Stimulated activated effector memory CD8-positive, alpha-beta T cell treated with anti-CD3 and anti-CD28 coated beads, Interleukin-12 subunit alpha, Interleukin-12 subunit beta, amount 100 ng/mL, for 72 hours (primary cell): ENCODE measurements around the gene POLR2A.
A peak's percentile ranks its signal among the peaks of the same experiment; 100 is the strongest.
"Not testable (repeated sequence)": the region's sequence is repeated elsewhere in the genome, so short reads cannot be mapped to it uniquely, and the experiment has no call there.

Experiments
- ATAC-seq: fragments of 150-1000 bp; cut with Tn5 transposase; 2 replicates; pipeline ENCODE4 v1.10.0; 2021
- DNase-seq, 2 donors: peaks; one replicate each; pipeline ENCODE4 v3.0.0; 2021 to 2022; ENCODE audit warnings: low spot score in 2 of 2
- H3K27ac Mint-ChIP-seq: one replicate; pipeline ENCODE4 v1.8.0; 2022; ENCODE audit warnings: mild to moderate bottlenecking, mixed read lengths
- H3K36me3 Mint-ChIP-seq: one replicate; pipeline ENCODE4 v1.8.0; 2022; ENCODE audit warnings: mild to moderate bottlenecking, mixed read lengths
- H3K4me1 Mint-ChIP-seq: one replicate; pipeline ENCODE4 v1.8.0; 2022; ENCODE audit warnings: mixed read lengths
- H3K4me3 Mint-ChIP-seq: one replicate; pipeline ENCODE4 v1.8.0; 2022; ENCODE audit warnings: mild to moderate bottlenecking, mixed read lengths
- H3K9me3 Mint-ChIP-seq: one replicate; pipeline ENCODE4 v1.8.0; 2022; ENCODE audit warnings: mixed read lengths

POLR2A gene

DNA sequence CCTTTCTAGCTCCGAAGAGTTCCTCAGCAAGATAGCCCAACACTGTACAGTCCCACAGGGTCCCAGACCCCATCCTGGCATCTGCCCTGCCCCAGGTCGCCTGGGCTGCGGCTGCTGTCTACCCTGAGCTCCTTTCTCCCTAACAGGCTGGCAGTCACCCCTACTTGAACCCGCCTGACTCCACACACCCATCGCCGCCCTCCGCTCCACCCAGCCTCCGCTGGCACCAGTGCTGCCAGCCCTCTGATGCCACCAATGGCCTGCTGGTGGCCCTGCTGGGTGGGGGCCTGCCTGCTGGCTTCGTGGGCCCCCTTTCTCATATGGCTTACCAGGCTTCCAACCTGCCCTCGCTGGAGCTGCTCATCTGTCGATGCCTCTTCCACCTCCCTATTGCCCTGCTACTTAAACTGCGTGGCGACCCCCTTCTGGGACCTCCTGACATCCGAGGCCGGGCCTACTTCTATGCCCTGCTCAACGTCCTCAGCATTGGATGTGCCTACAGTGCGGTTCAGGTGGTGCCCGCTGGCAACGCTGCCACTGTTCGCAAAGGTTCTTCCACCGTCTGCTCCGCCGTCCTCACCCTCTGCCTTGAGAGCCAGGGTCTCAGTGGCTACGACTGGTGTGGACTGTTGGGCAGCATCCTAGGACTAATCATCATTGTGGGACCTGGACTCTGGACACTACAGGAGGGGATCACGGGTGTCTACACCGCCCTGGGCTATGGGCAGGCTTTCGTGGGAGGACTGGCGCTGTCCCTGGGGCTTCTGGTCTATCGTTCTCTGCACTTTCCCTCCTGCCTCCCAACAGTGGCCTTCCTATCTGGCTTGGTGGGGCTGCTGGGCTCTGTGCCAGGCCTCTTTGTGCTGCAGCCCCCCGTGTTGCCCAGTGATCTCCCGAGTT is 2.1 kb upstream of the POLR2A start:
- not testable (repeated sequence) for ATAC-seq
- H3K36me3 Mint-ChIP-seq: peaks cover 65% of the 10 kb centered on the region

DNA sequence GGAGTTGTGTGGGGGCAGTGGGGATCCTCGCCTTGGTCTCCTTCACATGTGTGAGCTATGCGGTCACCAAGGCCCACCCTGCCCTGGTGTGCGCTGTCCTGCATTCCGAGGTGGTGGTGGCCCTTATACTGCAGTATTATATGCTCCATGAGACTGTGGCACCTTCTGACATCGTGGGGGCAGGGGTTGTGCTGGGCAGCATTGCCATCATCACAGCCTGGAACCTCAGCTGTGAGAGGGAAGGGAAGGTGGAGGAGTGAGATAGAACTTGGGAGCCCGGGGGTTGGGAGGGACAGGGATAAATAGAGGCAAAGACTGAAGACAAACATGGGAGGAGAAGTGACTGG is 1.5 kb upstream of the POLR2A start:
- H3K9me3 Mint-ChIP-seq, DNase-seq, ATAC-seq: not testable (repeated sequence)
- peaks cover 71% of the 10 kb centered on the region for H3K36me3 Mint-ChIP-seq
- peaks cover 76% of the 10 kb centered on the region for H3K4me1 Mint-ChIP-seq
- peak overlapping the region; percentile 100 for H3K27ac Mint-ChIP-seq
- H3K4me3 Mint-ChIP-seq: peak overlapping the region; percentile 100

More for the DNA sequence above, 2.1 kb upstream of the POLR2A start:
- Mint-ChIP-seq H3K4me1 (peaks cover 76% of the 10 kb centered on the region), H3K27ac (peak overlapping the region; percentile 100), H3K4me3 (peak overlapping the region; percentile 100)
- not testable (repeated sequence) for DNase-seq, H3K9me3 Mint-ChIP-seq

DNA sequence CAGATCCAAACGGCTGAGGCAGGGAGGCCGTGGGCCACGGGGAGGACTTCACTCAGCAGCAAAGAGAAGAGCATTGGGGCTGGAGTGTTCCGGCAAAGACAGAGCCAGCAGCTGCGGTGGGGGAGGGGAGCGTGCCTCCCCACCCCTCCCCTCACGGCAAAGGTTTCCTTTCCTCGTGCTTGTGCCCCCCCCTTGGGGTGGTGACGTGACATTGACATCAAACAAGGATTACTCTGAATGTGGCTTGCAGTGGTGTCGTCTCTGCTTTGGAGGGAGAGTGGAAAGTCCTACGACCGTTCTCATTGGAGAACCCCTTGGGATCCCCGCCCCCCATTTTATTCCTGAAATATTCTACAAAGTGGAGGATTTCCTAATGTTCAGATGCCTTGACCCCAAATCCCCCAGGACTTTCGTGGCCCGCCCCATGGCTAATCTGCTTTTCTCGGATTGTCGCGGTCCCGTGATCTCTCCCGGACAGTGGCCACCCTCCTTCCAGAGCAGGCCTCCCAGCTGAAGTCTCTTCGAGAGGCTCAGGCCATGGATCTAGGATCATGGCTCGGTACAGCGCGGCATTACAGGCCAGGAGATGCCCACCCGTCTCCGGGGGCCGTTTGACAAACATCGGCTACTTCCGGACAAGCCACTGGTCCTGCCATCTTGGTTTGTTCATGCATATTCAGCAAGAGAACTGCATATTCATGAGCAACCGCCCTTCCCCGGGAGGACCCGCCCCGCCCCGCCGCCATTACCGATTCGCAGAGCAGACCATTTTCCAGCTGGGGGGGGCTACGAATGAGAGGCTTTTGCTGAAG is 705 bp upstream of the POLR2A start:
- Mint-ChIP-seq H3K27ac (peak overlapping the region; percentile 100), H3K9me3 (no peaks in the 10 kb centered on the region), H3K36me3 (peaks cover 73% of the 10 kb centered on the region), H3K4me3 (peak overlapping the region; percentile 100), H3K4me1 (peaks cover 73% of the 10 kb centered on the region)
- peak; percentile 73 for ATAC-seq
- DNase-seq: peak; percentile 81 to 98

DNA sequence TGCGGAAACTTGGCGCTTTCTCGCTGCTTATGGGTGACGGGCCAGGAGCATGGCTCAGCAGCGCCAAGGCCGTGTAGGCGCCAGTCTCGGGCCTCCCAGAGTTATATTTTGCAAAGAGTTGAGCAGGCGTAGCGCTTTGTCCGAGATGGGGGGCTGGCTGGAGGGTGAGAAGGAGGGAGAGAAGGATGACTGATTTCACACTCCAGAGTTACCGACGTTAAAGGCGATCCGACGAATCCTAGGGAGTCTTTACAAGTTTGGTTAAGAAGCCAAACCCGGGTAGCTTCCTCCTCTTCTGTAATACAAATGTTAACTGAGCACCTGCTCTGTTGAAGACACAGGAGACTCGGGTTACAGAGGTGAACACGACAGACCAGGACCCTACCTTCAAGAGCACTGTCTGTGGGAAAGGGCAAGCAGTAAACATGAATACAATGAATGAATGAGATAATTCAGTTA is 782 bp downstream of the POLR2A start:
- H3K36me3 Mint-ChIP-seq: peaks cover 79% of the 10 kb centered on the region
- peak; percentile 1 for ATAC-seq
- peaks cover 81% of the 10 kb centered on the region for H3K4me1 Mint-ChIP-seq
- H3K27ac Mint-ChIP-seq: peak overlapping the region; percentile 100
- no peaks in the 10 kb centered on the region for H3K9me3 Mint-ChIP-seq
- no peak for DNase-seq
- peak overlapping the region; percentile 100 for H3K4me3 Mint-ChIP-seq

DNA sequence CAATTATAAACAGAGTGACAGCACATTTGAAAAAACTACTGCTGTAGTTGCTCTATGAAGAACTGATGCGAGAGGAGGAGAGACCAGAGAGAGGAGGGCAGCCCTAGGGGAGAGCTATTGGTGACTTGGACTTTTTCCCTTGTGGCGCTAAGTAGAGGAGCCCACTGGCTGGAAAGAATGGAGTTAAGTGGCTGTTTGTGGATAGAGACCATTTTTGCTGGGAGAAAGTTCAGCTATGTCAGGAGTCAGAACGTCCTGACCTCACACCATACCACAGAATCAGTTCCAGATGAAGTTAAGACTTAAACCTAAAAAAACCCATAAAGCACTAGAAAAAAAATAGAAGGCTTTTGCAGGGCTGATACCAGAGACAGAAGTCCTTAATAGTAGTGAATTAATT is 2.0 kb downstream of the POLR2A start:
- ATAC-seq: no peak
- Mint-ChIP-seq H3K27ac (peak overlapping the region; percentile 100), H3K4me1 (peaks cover 84% of the 10 kb centered on the region), H3K9me3 (no peaks in the 10 kb centered on the region), H3K4me3 (peak overlapping the region; percentile 100), H3K36me3 (peaks cover 90% of the 10 kb centered on the region)
- DNase-seq: no peak

DNA sequence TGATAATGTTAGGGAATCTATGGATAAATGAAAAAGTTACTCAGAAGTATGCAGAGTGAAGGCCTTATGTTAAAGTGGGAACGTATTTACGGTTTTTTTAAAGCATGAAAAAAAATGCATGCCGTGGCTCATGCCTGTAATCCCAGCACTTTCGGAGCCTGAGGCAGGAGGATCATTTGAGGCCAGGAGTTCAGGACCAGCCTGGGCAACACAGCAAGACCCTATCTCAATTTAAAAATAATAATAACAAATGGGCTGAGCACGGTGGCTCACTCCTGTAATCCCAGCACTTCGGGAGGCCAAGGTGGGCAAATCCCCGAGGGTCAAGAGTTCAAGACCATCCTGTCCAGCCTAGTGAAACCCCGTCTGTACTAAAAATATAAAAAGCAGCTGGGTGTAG is 6.0 kb downstream of the POLR2A start:
- H3K4me3 Mint-ChIP-seq: peak overlapping the region; percentile 20
- H3K27ac Mint-ChIP-seq: peak overlapping the region; percentile 23
- H3K9me3 Mint-ChIP-seq: no peaks in the 10 kb centered on the region
- no peak for ATAC-seq
- DNase-seq: no peak
- peaks cover 100% of the 10 kb centered on the region for H3K36me3 Mint-ChIP-seq
- peaks cover 82% of the 10 kb centered on the region for H3K4me1 Mint-ChIP-seq

DNA sequence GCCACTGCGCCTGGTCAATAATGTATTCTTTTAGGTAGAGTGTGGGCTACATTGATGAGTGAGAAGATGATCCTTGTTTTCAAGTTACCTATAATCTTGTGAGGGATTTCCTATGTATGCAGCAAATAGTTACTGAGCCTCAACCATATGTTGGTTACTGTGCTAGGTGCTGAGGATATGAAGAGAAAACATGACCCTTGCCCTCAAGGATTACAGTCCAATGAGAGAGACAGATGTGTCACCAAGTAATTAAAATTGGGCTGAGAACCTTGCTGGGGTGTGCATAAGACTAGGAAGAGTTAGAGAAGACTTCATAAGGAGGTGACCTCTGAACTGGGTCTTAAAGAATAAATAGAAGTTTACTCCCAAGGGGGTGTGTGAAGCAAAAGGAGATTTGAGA is 7.4 kb downstream of the POLR2A start:
- Mint-ChIP-seq H3K4me1 (peaks cover 70% of the 10 kb centered on the region), H3K27ac (peak overlapping the region; percentile 43), H3K4me3 (no peak overlapping the region), H3K36me3 (peaks cover 100% of the 10 kb centered on the region), H3K9me3 (no peaks in the 10 kb centered on the region)
- DNase-seq: no peak
- ATAC-seq: no peak

DNA sequence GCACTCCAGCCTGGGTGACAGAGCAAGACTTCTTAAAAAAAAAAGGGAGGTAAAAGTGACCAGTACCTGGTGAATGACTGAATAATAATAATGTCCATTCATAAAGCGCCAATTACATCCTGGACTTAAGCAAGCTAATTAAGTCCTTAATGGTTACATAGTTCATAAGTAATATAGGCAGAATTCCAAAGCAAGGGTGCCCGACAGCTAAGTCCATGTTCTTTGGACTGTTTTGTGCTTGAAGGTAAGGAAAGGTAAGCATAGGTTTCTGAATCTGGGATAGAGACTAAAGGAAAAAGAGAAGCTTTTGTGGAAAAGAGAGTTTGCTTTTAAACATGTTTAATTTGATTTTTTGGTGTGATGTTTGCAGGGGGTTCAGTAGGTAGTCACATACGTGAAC is 9.8 kb downstream of the POLR2A start:
- ATAC-seq (no peak), DNase-seq (no peak)
- Mint-ChIP-seq H3K36me3 (peaks cover 100% of the 10 kb centered on the region), H3K9me3 (no peaks in the 10 kb centered on the region), H3K4me1 (peaks cover 52% of the 10 kb centered on the region), H3K27ac (peak overlapping the region; percentile 2), H3K4me3 (no peak overlapping the region)

DNA sequence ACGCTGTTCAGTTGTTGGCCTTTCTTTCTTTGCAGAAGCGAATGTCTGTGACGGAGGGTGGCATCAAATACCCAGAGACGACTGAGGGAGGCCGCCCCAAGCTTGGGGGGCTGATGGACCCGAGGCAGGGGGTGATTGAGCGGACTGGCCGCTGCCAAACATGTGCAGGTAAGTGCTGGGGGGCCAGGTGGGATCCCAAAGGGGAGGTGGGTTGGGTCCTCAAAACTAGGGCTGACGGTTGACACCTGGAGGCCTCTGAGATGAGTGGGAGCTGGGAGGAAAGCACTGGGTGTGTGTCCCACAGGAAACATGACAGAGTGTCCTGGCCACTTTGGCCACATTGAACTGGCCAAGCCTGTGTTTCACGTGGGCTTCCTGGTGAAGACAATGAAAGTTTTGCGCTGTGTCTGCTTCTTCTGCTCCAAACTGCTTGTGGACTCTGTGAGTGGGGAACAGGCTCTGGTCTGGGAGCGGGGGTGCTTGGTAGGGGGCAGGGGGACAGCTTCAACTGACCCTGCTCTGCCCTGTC is 11.8 kb downstream of the POLR2A start:
- DNase-seq: no peak
- Mint-ChIP-seq H3K4me3 (no peak overlapping the region), H3K9me3 (no peaks in the 10 kb centered on the region), H3K4me1 (peaks cover 33% of the 10 kb centered on the region), H3K27ac (peak overlapping the region; percentile 75), H3K36me3 (peaks cover 100% of the 10 kb centered on the region)
- no peak for ATAC-seq

DNA sequence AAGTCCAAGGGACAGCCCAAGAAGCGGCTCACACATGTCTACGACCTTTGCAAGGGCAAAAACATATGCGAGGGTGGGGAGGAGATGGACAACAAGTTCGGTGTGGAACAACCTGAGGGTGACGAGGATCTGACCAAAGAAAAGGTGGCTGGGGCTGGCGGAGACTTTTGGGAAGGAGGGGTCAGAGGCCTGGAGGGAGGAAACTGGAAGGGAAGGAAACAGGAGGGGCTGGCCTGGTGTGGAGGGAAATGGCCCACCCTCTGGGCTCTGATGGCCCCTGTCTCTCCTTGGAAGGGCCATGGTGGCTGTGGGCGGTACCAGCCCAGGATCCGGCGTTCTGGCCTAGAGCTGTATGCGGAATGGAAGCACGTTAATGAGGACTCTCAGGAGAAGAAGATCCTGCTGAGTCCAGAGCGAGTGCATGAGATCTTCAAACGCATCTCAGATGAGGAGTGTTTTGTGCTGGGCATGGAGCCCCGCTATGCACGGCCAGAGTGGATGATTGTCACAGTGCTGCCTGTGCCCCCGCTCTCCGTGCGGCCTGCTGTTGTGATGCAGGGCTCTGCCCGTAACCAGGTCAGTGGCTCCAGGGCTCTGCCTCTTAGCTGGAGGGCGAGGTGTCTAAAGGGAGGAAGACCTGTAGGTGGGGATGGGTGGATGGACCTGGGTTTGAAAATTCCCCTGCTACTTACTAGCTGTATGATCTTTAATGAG is 12.5 kb downstream of the POLR2A start:
- no peak overlapping the region for H3K4me3 Mint-ChIP-seq
- H3K4me1 Mint-ChIP-seq: peaks cover 27% of the 10 kb centered on the region
- H3K27ac Mint-ChIP-seq: peak overlapping the region; percentile 75
- DNase-seq (no peak), ATAC-seq (no peak)
- H3K36me3 Mint-ChIP-seq: peaks cover 100% of the 10 kb centered on the region
- no peaks in the 10 kb centered on the region for H3K9me3 Mint-ChIP-seq

DNA sequence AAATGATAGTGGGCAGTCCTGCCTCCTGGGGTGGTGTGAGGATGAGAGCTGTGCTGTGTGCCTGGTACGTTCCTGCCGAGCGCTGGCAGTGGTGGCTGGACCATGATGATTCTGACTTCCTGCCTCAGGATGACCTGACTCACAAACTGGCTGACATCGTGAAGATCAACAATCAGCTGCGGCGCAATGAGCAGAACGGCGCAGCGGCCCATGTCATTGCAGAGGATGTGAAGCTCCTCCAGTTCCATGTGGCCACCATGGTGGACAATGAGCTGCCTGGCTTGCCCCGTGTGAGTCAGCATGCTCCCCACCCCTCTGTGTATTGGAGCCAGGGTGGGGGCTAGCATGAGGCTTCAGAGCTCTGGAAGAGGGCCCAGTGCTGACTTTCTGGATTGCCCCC is 13.1 kb downstream of the POLR2A start:
- peaks cover 23% of the 10 kb centered on the region for H3K4me1 Mint-ChIP-seq
- H3K27ac Mint-ChIP-seq: no peak overlapping the region
- H3K9me3 Mint-ChIP-seq: no peaks in the 10 kb centered on the region
- ATAC-seq: no peak
- peaks cover 100% of the 10 kb centered on the region for H3K36me3 Mint-ChIP-seq
- no peak overlapping the region for H3K4me3 Mint-ChIP-seq
- no peak for DNase-seq

DNA sequence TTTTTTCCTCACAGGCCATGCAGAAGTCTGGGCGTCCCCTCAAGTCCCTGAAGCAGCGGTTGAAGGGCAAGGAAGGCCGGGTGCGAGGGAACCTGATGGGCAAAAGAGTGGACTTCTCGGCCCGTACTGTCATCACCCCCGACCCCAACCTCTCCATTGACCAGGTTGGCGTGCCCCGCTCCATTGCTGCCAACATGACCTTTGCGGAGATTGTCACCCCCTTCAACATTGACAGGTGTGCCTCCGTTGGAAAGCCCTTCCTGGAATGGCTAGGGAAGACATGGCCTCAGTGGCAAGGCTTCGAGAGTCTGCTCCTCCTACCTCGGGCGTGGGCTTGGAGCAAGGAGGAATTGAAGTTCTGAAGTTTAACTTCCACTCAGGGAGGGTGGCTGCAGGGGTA is 13.5 kb downstream of the POLR2A start:
- Mint-ChIP-seq H3K36me3 (peaks cover 100% of the 10 kb centered on the region), H3K4me3 (no peak overlapping the region), H3K9me3 (no peaks in the 10 kb centered on the region), H3K27ac (no peak overlapping the region), H3K4me1 (peaks cover 22% of the 10 kb centered on the region)
- ATAC-seq (no peak), DNase-seq (no peak)

DNA sequence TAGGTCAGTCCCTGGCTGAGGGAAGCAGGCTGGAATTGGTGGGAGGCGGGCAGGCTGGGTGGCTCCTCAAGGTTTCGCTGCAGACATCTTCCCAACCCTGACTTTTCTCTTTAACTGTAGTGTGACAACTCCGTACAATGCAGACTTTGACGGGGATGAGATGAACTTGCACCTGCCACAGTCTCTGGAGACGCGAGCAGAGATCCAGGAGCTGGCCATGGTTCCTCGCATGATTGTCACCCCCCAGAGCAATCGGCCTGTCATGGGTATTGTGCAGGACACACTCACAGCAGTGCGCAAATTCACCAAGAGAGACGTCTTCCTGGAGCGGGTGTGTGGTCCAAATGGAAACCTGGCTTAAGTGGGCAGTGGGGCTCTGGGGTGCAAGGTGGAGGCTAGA is 15.0 kb downstream of the POLR2A start:
- Mint-ChIP-seq H3K4me3 (no peak overlapping the region), H3K27ac (peak overlapping the region; percentile 76), H3K9me3 (no peaks in the 10 kb centered on the region), H3K4me1 (peaks cover 6% of the 10 kb centered on the region), H3K36me3 (peaks cover 100% of the 10 kb centered on the region)
- ATAC-seq: no peak
- no peak for DNase-seq

DNA sequence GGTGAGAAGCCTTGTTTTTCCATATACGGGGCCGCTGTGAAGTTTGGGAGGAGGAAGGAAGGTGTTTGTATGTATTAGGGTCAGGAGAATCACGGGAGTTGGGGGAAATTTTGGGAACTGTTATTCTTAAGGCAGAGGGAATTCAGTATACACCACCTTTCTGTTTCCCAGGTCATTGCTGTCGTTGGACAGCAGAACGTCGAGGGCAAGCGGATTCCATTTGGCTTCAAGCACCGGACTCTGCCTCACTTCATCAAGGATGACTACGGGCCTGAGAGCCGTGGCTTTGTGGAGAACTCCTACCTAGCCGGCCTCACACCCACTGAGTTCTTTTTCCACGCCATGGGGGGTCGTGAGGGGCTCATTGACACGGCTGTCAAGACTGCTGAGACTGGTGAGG is 17.6 kb downstream of the POLR2A start:
- ATAC-seq (no peak), DNase-seq (no peak)
- H3K4me1 Mint-ChIP-seq: no peaks in the 10 kb centered on the region
- no peak overlapping the region for H3K27ac Mint-ChIP-seq
- no peak overlapping the region for H3K4me3 Mint-ChIP-seq
- no peaks in the 10 kb centered on the region for H3K9me3 Mint-ChIP-seq
- peaks cover 100% of the 10 kb centered on the region for H3K36me3 Mint-ChIP-seq
